PFSK-1 (cell line): ENCODE measurements around the gene DIAPH2.

Experiments used
- FOXP2 ChIP-seq: optimal IDR thresholded peaks from 2 replicates; pipeline ENCODE3; 2011; ENCODE audit warnings: borderline replicate concordance, control low read depth, inconsistent platforms; ENCODE audit not compliant: insufficient read depth; ENCODE audit errors: extremely low read length, extremely low read depth
- POLR2AphosphoS5 ChIP-seq: IDR thresholded peaks from 2 replicates; pipeline ENCODE4 v1.6.1; 2012; ENCODE audit warnings: low read depth, mild to moderate bottlenecking, control low read depth, low read length, moderate library complexity
- REST ChIP-seq, 2 experiments: IDR thresholded peaks; 2 replicates each; pipeline versions ENCODE4 v1.6.1 to v1.8.0; 2011 to 2012; ENCODE audit warnings: low read depth in 2 of 2, low read length in 2 of 2, control low read depth in 1 of 2, inconsistent platforms in 1 of 2, mild to moderate bottlenecking in 1 of 2, moderate library complexity in 1 of 2; ENCODE audit not compliant: insufficient read depth in 1 of 2
- SIN3A ChIP-seq: IDR thresholded peaks from 2 replicates; pipeline ENCODE4 v1.6.1; 2012; ENCODE audit warnings: mild to moderate bottlenecking, low read length, moderate library complexity, borderline replicate concordance; ENCODE audit not compliant: insufficient read depth
- TAF1 ChIP-seq: IDR thresholded peaks from 2 replicates; pipeline ENCODE4 v1.6.1; 2012; ENCODE audit warnings: low read length, control low read depth, borderline replicate concordance; ENCODE audit not compliant: insufficient read depth

GRCh38 chrX:96984538-96984937 lies 299.9 kb downstream of the DIAPH2 start:
- TF ChIP-seq POLR2AphosphoS5 (no peak), REST (IDR thresholded peaks at IDR 0.05; ENCODE audit: insufficient read depth in 1 of 2, low read depth in 2 of 2, low read length in 2 of 2) (no peak), TAF1 (no peak), SIN3A (no peak), FOXP2 (no peak)
